RWPE2 (cell line): ENCODE measurements around the gene RBMS1.
A peak's percentile ranks its signal among the peaks of the same experiment; 100 is the strongest.

Experiments used
- ATAC-seq: fragments of 200-7000 bp; cut with Tn5 transposase; 3 replicates; pipeline ENCODE4 v1.9.1; 2021; ENCODE audit warnings: low read depth
- DNase-seq: peaks from one replicate; pipeline ENCODE4 v3.0.0-alpha.2; 2020; ENCODE audit warnings: low spot score
- H3K27ac ChIP-seq: fragments of 450-650 bp; 2 replicates; pipeline ENCODE4 v1.5.1; 2017; ENCODE audit warnings: mild to moderate bottlenecking; ENCODE audit not compliant: poor library complexity, severe bottlenecking
- H3K27me3 ChIP-seq: fragments of 250-450 bp; sonication (Bioruptor Pico); 2 replicates; pipeline ENCODE4 v1.5.1; 2021; ENCODE audit warnings: mild to moderate bottlenecking, moderate library complexity; ENCODE audit not compliant: insufficient read depth, poor library complexity, severe bottlenecking
- H3K36me3 ChIP-seq: fragments of 250-450 bp; sonication (Bioruptor Pico); 2 replicates; pipeline ENCODE4 v1.5.1; 2020; ENCODE audit warnings: low read depth, mild to moderate bottlenecking, moderate library complexity
- H3K4me1 ChIP-seq: fragments of 250-450 bp; sonication (Bioruptor Pico); 2 replicates; pipeline ENCODE4 v1.5.1; 2021; ENCODE audit warnings: mild to moderate bottlenecking, moderate library complexity; ENCODE audit not compliant: insufficient read depth, poor library complexity, severe bottlenecking
- H3K4me3 ChIP-seq: fragments of 250-450 bp; sonication (Bioruptor Pico); 2 replicates; pipeline ENCODE4 v1.5.1; 2021; ENCODE audit warnings: mild to moderate bottlenecking, moderate library complexity; ENCODE audit not compliant: severe bottlenecking
- H3K9me3 ChIP-seq: fragments of 250-450 bp; sonication (Bioruptor Pico); 2 replicates; pipeline ENCODE4 v1.5.1; 2021; ENCODE audit warnings: mild to moderate bottlenecking, moderate library complexity; ENCODE audit not compliant: severe bottlenecking
- CTCF ChIP-seq: fragments of 450-650 bp; IDR thresholded peaks from one replicate; pipeline ENCODE4 v1.5.1; 2017; ENCODE audit warnings: mild to moderate bottlenecking, moderate library complexity; ENCODE audit not compliant: poor library complexity, severe bottlenecking

RBMS1 gene

GRCh38 chr2:160224060-160224459 lies 269.5 kb downstream of the RBMS1 start:
- Histone ChIP-seq H3K4me1 (peaks cover 93% of the 10 kb centered on the region), H3K27ac (peak overlapping the region; percentile 100), H3K9me3 (no peaks in the 10 kb centered on the region), H3K36me3 (no peaks in the 10 kb centered on the region), H3K4me3 (no peak overlapping the region), H3K27me3 (no peaks in the 10 kb centered on the region)
- no peak for TF ChIP-seq CTCF
- DNase-seq (no peak), ATAC-seq (peak; percentile 53)

- H3K36me3 ChIP-seq, result no peaks in the 10 kb centered on the region
- no peak for DNase-seq
- no peak overlapping the region for H3K4me3 ChIP-seq
- ATAC-seq, result no peak
- H3K4me1 ChIP-seq, result peaks cover 88% of the 10 kb centered on the region
- peak overlapping the region; percentile 100 for H3K27ac ChIP-seq
- no peaks in the 10 kb centered on the region for H3K9me3 ChIP-seq
- TF ChIP-seq CTCF, result no peak
- no peaks in the 10 kb centered on the region for H3K27me3 ChIP-seq
Measured at GRCh38 chr2:160223560-160223959, 270.0 kb downstream of the RBMS1 start.

- no peak for ATAC-seq
- DNase-seq, result no peak
- Histone ChIP-seq H3K9me3 (no peaks in the 10 kb centered on the region), H3K27me3 (no peaks in the 10 kb centered on the region), H3K36me3 (no peaks in the 10 kb centered on the region), H3K4me3 (no peak overlapping the region), H3K27ac (peak overlapping the region; percentile 100), H3K4me1 (peaks cover 80% of the 10 kb centered on the region)
- TF ChIP-seq CTCF, result no peak
Measured at GRCh38 chr2:160222546-160223283, 270.9 kb downstream of the RBMS1 start.
